Measurements from ENCODE around the gene FSHR.

DNA sequence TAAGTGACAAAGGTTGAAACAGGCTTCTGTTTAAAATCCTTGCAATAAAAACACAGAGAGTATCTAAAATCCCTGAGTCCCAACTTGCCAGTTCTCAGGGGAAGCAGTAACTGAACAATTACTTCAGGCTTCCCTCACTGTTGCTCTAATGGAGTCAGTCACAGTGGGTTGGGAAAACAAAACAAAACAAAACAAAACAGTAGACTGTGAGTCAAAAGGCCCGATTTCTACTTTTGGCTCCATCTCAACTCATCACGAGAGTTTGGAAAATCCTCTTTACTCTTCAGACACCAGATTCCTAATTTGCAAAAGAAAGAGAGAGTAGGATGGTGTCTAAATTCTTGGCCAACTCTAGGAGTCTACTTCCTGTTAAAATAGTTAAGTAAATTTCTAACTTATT lies 1.1 kb downstream of the FSHR start:
- TF ChIP-seq, protein P1, sequence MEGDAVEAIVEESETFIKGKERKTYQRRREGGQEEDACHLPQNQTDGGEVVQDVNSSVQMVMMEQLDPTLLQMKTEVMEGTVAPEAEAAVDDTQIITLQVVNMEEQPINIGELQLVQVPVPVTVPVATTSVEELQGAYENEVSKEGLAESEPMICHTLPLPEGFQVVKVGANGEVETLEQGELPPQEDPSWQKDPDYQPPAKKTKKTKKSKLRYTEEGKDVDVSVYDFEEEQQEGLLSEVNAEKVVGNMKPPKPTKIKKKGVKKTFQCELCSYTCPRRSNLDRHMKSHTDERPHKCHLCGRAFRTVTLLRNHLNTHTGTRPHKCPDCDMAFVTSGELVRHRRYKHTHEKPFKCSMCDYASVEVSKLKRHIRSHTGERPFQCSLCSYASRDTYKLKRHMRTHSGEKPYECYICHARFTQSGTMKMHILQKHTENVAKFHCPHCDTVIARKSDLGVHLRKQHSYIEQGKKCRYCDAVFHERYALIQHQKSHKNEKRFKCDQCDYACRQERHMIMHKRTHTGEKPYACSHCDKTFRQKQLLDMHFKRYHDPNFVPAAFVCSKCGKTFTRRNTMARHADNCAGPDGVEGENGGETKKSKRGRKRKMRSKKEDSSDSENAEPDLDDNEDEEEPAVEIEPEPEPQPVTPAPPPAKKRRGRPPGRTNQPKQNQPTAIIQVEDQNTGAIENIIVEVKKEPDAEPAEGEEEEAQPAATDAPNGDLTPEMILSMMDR (IDR thresholded peaks at IDR 0.05), result no peak
- no peak for TF ChIP-seq POLR2AphosphoS5 (IDR thresholded peaks at IDR 0.05)
- no peak for TF ChIP-seq POLR2A (IDR thresholded peaks at IDR 0.05)
- TF ChIP-seq EP300 (IDR thresholded peaks at IDR 0.05), result no peak
